Skeletal muscle cell (primary cell): ENCODE data around the gene DYNC1I1.

ENCODE experiments used
- DNase-seq: peaks from one replicate; pipeline ENCODE4 v3.0.0-alpha.2; 2010; ENCODE audit warnings: low read depth
- H3K4me3 ChIP-seq: 2 replicates; pipeline ENCODE4 v1.5.1; 2011; ENCODE audit warnings: low read depth, mild to moderate bottlenecking, control low read depth, low read length, moderate library complexity

Gene DYNC1I1

DNA sequence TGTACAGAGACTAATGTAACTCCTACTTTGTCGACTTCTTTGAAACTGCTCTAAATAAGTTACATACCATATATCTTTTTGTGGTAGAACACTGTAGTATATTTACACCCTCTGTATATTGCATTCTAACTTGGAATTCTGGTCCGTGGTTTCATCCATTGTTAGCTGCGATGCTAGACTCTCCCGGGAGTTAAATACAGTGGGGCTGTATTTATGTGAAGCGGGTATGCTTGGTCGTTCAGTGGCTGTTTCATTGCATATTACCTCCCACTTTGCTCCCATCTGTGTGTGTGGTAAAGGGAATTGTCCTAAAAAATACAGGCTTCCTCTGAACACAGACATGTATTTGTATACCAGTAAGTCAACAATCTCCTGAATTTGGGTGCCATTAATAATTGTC lies 318.4 kb downstream of the DYNC1I1 start:
- H3K4me3 ChIP-seq: no peak overlapping the region
- DNase-seq: no peak

DNA sequence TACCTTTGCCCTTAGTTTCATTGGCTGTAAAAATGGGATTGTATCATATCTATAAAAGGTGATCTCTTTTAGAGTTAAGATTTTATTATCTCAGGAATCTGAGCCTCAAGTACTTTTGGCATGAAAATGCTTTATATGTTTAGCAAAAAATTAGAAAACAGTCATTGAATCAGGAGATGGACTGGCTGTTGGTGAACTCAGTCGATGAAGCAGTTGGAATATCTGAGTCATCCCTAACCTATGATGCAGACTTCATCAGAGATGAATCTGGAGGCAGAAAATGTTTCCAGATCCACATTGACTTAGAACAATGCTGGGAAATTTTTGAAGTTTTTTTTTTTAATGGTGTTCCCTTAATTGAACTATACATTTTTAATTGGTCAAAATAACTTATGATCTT lies 321.1 kb downstream of the DYNC1I1 start:
- peak; percentile 36 for DNase-seq
- no peak overlapping the region for H3K4me3 ChIP-seq

DNA sequence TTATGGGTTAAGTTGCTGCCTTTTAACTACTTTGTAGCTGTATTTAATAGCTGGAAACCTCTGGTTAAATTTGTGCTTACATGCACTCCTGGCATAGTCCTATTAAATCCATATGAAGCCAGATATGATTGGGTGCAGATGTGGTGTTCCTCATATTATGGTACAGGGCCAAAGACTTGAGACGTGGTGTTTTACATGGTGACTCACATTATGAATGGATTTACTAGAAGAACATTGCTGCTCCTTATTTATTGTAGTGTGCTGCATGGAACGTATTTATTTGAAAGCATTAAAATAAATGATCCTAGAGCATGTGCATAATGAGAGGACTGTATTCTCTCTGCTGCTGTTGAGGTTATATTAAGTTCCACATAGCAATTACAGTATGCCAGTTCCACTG lies 325.5 kb downstream of the DYNC1I1 start:
- DNase-seq: peak; percentile 19
- no peak overlapping the region for H3K4me3 ChIP-seq

DNA sequence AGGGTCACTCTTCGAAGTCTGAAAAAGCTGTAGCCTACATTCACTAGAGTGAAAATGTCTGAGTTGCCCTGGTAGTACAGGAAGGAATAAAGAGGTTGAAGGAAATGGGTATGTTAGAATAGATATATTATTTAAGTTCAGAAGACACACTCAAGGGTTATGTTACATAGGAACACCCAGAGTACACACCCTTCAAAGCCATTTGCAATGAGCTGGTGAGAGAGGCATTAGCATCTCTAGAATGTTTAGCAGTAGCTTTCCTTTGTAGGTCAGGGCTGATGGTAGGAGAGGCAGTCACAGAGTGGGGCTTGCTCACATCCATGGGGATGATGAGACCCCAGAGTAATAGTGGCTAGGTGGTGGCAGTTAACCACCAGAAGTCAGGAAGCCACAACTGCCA lies 328.4 kb downstream of the DYNC1I1 start:
- DNase-seq: no peak
- H3K4me3 ChIP-seq: no peak overlapping the region

DNA sequence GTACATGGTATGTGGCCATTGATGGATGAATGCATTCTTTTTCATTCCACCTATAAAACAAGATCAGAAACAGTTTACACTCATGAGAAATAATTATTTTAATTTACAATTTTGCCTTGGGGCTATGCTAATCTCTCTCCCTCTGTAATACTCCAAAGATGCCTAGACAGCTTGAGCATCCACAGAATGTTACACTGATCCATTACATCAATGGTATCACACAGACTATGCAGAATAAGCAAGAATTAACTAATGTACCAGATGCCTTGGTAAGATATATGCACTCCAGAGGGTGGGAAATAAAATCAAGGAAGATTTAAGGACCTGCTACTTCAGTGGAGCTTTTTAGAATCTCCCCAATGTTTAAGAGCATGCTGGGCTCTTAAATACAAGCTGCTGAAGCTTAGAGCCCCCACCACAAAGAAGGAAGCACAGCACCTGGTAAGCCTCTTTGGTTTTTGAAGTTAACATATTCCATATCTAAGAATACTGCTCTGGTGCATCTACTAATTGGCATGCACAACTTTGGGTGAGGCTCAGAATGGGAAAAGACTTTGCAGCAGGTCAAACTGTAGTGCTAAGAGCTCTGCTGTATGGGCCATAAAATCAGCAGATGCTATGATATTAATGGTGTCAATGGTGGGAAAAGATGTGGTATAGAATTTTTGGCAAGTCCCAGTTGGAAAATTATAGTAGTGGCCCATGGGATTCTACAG lies 329.9 kb downstream of the DYNC1I1 start:
- no peak overlapping the region for H3K4me3 ChIP-seq
- no peak for DNase-seq

DNA sequence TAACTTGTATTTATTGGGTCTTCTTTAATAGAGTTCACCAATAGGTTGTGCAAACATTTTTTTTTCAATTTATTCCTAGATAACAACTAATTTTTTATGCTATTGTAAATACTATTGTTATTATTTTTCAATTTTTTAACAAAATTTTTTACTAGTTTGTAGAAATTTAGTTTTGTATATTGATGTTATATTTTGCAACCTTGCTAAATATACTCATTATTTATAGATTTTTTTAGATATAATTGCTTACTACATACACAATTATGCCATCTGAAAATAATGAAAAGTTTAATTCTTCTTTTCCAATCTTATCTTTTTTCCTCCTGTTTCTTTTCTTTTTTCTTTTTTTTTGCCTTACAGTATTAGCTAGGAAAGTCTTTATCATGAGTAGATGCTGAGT lies 332.6 kb downstream of the DYNC1I1 start:
- no peak overlapping the region for H3K4me3 ChIP-seq
- DNase-seq: no peak

DNA sequence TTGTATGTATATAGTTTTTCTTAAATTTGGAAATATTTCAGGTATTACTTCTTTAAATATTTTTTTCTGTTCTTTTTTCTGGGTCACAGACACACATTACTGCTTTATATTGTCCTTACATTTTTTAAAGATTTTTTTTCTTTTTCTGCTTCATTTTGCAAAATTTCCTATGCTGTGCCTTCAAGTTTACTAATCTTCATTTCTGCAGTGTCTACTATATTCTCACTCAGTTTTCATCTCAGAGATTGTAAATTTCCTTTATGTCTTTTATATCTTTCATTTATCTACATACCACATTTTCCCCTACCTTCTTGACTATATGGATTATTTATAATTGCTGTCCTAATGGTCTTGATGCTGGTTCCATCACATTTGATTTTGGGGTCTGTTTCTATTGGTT lies 339.1 kb downstream of the DYNC1I1 start:
- no peak overlapping the region for H3K4me3 ChIP-seq
- no peak for DNase-seq

DNA sequence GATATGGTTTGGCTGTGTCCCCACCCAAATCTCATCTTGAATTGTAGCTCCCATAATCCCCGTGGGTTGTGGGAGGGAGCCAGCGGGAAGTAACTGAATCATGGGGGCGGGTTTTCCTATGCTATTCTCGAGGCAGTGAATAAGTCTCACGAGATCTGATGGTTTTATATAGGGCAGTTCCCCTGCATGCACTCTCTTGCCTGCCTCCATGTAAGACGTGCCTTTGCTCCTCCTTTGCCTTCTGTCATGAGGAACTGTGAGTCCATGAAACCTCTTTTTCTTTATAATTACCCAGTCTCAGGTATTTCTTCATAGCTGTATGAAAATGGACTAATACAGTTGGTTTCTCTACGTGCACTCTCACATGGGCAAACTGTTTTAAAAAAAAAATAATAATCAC lies 341.8 kb downstream of the DYNC1I1 start:
- no peak for DNase-seq
- H3K4me3 ChIP-seq: no peak overlapping the region

DNA sequence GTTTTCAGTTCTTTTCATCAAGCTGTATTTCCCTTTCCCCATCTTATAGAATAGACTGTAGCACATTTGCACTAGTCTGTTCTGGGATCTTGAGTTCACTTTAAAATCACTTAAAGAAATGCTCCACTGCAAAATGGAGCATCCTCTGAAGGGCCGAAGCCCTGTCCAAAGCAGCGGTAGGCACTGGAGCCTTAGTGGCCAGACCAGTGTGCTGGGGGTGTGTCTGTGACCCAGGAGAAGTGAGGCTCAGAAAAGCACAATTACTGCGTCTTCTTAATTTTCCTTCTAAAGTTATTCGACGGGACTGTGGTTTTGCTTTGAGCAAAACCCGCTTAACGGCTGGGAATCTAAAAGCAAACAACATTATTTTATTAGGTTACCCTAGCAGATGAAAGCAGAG lies 343.8 kb downstream of the DYNC1I1 start:
- DNase-seq: no peak
- H3K4me3 ChIP-seq: no peak overlapping the region

DNA sequence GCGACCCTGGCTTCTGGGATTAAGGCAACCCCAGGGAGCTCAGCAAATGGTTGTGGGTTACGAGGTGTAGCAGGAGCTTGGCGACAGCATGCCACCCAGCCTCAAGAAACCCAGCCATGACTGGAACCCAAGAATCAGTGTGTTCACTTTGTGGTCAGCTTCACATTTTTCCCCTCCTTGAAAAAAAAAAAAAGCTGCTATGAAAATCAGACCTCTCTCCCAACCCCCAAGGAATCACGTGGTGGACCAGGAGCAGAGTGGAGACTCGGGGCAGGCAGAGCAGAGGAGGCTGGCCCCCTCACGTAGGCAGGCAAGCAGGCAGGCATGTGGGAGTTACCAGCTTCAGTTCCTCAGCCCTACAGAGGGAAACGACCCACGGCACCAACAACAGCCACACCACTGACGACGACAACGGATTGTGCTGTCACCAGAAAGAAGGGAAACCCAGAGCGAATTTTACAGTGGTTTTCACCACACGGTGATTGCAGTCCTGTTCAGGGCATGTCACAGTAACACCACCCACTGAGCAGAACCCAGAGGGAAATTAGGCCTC lies 346.2 kb downstream of the DYNC1I1 start:
- H3K4me3 ChIP-seq: no peak overlapping the region
- no peak for DNase-seq

DNA sequence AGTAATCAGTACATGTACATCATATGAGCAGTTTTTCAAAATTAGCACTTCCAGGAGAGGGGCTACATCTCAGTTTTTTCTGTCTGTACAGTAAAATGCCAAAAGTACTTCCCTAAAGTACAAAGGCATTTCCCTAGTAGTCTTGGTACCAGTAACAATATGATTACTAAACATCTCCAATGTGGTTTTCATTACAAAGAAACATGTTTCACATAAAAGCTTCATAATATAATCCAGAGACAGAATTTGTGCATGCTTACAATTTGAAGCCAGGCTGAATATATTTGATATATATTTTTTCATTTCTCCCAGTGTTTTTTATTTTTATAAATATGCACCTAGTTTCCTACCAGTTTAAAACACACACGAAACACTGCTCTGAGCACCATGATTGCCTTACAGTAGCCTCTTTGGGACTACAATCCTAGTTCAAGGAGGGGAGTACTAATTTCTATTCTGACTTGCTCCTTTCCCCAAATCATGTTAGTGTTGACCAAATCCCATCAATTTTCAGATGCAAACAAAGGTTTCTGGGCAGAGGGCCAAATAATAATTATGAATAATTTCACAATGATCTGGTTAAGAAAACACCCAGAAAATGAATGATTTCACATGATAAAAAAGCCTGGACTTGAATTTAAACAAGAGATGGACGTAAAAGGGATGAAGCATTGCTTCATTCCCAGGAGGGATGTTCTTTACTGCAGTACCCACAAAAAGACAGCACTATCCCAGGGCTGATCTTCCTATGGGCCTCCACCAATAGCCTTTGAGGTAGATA lies 348.3 kb downstream of the DYNC1I1 start:
- no peak overlapping the region for H3K4me3 ChIP-seq
- no peak for DNase-seq

DNA sequence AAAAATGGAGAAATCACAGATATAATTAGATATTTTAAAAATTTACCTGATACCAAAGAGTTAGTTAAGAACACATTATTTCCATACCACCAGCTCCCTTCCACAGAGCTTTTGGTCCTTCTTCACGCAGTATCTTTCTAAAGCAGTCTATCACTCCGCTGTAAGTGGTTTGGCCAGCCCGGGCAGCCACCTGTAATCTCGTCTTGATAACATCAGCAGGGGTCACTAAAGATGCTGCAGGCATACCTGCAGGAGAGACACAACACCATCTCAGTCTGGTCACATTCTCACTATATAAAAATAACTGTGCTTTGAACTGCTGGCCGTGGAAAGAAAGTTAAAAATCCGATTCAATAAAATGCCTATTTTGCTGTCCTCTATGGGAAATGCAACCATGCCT lies 349.4 kb downstream of the DYNC1I1 start:
- no peak for DNase-seq
- H3K4me3 ChIP-seq: no peak overlapping the region

DNA sequence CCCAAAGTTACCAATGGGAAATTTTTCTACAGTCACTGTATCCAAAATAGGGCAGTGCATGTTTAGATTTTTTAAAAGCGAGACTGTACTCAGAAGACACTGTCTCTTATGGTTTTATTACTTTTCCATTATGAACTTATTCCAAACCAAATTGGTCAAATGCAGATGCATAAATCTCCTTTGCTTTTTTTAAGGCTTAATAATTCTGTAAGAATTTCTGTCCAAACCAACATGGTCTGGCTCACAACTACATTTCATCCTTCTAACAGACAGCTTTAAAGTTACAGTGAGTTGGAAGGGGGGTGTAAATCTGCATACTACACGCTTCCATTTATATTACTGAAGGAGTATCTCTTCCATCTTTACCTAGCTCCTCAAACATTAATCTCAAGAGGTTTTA lies 350.4 kb downstream of the DYNC1I1 start:
- DNase-seq: no peak
- H3K4me3 ChIP-seq: no peak overlapping the region

DNA sequence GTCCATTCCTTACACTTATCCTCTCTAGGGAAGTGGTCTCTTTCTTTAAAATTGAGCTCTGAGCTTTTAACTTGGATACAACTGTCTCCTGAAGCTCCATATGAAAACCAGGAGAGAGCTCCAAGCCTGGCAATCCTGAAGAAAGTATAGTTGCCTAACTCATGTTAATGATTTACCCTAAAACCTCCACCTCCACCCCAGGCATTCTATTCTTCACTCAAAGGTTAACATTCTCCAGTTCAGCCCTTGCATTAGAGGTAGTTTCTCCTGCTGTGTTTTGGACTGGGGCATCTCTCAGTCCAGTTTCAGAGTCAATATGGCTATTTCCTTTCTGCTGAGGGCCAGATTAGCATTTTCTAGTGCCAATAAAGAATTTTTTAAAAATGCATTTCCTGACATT lies 354.0 kb downstream of the DYNC1I1 start:
- no peak for DNase-seq
- H3K4me3 ChIP-seq: no peak overlapping the region

DNA sequence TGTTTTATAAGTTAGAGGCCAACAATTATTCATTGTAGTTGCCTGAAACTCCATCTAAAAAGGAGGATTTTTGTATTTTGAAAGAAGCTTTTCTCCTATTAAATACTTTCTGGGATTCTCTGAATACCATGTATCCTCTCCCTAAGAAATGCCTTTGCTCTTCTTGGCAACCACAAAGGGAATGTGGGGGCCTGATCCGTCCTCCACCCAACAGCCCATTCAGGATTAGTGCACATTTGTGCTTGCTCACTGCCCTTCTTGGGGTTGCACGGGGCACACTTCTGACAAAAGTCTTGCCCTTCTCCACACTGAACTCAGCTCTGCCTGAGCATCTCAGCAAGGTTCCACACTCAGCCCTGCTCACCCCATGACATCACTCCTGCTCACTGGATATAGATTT lies 355.4 kb downstream of the DYNC1I1 start:
- H3K4me3 ChIP-seq: no peak overlapping the region
- no peak for DNase-seq

DNA sequence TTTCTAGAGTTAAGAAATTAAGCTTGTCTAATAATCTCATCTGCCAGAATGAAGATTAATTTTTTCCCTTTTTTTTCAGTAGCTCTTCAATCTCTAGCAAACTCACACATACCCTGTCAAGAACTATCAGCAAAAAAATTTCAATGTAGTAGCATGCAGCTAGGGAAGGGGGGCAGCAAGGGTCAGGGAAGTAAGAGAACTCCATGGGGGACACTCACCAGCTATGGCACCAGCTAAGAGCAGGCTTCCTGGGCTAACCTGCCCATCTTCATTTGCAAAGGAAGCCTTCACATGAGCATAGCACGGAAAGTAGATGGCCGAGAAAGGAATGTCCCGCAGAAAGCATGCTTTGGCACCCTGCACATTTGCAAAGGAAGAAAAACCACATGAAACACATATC lies 359.2 kb downstream of the DYNC1I1 start:
- no peak overlapping the region for H3K4me3 ChIP-seq
- DNase-seq: no peak

DNA sequence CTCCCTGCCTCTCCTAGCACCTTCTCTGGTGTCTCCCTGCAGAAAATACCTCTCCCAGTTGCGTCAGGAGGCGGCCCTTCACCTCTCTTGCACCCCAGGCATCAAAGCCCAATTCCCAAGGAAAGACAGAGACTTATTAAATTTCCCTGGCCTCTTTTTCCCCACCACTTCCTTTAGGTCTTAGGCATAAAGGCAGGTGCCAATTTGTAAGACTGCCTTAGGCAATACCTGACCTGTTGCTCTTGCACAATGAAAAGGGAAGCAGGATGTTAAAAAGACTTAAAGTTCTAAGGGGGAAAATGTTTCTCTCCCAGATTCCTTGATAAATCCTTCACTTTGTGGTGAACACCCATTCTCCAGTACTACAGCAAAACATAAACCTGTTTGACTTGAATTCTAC lies 362.9 kb downstream of the DYNC1I1 start:
- H3K4me3 ChIP-seq: no peak overlapping the region
- no peak for DNase-seq

DNA sequence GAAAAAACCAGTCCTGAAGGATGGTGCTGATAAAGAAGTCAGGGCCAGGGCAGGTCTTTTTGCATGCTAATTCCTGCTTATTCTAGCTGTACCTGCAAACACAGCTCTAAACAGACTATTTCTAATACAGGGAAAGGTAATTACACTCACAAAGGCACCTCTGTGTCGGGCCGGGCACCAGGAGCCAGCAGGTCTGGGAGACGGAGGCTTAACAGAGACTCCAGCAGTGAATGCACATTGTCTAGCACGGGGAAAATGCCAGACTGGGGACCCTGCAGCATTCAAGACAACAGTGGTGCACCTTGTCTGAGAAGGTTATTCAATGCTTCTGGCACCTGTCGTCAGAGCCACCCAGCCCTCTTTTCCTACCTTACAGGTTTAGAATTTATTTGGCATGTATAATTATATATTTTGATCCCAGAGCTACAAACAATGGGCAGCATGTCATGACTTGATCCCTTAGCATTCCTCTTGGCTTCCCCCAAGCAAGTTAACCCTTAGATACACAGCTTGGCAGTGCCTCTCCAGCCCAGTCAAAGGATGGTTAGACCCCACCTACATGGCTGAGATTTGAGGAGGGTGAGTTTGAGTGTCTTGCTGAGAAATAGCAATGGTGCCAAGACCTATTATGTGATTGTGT lies 364.4 kb downstream of the DYNC1I1 start:
- DNase-seq: no peak
- H3K4me3 ChIP-seq: no peak overlapping the region

DNA sequence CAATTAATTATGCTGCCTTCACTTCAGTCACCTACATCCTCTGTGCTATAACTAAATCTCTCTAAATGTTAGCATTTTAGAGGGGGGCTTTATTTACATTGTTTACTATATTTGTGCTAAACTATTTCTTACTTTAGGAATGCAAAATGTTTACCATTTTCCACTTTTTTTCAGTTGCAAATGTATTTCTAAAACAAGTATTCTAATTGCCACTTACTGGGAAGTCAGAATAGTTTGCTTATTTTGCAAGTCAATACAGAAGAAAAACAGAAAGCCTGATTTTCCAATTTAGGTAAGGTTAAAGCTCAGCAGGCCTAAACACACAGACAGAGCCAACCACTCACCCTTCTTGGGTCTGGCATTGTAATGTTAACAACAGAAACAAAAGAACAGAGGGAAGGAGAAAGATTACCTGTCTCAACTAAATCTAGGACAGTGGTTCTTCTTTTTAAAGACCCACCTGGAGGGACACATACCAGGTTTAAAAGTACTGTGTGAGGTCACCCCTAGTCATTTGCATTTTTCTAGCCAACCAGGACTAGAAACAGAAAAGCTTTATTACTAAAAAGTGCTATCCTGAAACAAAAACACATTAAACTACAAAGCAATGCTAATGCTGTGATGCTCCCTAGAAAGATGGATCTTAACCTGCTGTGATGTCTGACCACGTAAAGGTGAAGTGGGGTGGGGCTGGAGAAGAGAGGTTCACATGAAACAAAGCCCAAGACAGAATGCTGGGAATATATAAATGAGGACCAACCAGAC lies 371.3 kb downstream of the DYNC1I1 start:
- no peak overlapping the region for H3K4me3 ChIP-seq
- DNase-seq: no peak

DNA sequence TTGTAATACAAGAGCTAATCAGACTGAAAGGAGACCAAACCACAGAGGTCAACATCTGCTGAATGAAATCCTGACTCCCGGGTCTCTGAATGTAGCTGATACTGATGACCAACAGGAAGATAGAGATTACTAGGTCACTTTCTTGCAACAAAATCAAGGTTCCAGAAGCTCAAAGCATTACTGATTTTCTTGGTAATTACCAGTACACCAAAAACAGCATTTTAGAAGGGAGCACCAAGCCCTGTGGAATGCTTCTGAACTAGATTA lies 371.8 kb downstream of the DYNC1I1 start:
- no peak overlapping the region for H3K4me3 ChIP-seq
- no peak for DNase-seq
